H1 (cell line): ENCODE results near the gene CPT1A. TPM values are rescaled to one million over a fixed set of nuclear protein-coding genes. Genes with fewer than 3 reads are reported as not detected.

Experiments
- ASH2L ChIP-seq: fragments of 200-600, 300-600 bp; sonication (generic); IDR thresholded peaks from one replicate; pipeline ENCODE4 v1.7.1; 2017; ENCODE audit warnings: low read length
- CBX8 ChIP-seq: fragments of 300-800, 300-1000 bp; sonication (generic); IDR thresholded peaks from 2 replicates; pipeline ENCODE4 v1.7.1; 2016; ENCODE audit warnings: low read depth, low read length, borderline replicate concordance
- EZH2 ChIP-seq: fragments of 200-600 bp; sonication (generic); IDR thresholded peaks from 2 replicates; pipeline ENCODE4 v1.7.1; 2012; ENCODE audit warnings: low read depth, mild to moderate bottlenecking, moderate library complexity, low read length, inconsistent platforms; ENCODE audit not compliant: severe bottlenecking
- HDAC6 ChIP-seq: IDR thresholded peaks from one replicate; pipeline ENCODE4 v1.7.1; 2012; ENCODE audit warnings: low read depth, mild to moderate bottlenecking, inconsistent platforms, low read length, moderate library complexity
- POLR2AphosphoS5 ChIP-seq: IDR thresholded peaks from 2 replicates; pipeline ENCODE4 v1.6.1; 2011; ENCODE audit warnings: low read depth, low read length
- polyA plus RNA-seq, 7 experiments: library from polyadenylated mRNA; depleted of rRNA in 3 of 7; stranded (reverse) in 5 of 7; unstranded in 2 of 7; fragments of >200 nt in 5 of 7; fragments of 200-250 nt in 2 of 7; gene quantifications; 1 replicate in 5 of 7; 2 replicates in 1 of 7; 4 replicates in 1 of 7; pipeline versions ENCODE4 v1.2.1 to v1.2.3, GENCODE V29; 2011 to 2013; ENCODE audit warnings: missing spikeins in 2 of 7, mixed read lengths in 2 of 7
- total RNA-seq: library from RNA; stranded (reverse); fragmentation: NEBNext Ultra II Directional; extraction: Animal tissue kit (Norgen Biotek cat#: 25700); gene quantifications from 2 replicates; pipeline ENCODE4 v1.2.1, GENCODE V29; 2021
- TF ChIP-seq, protein P1 (sequence below): fragments of 300-600 bp; sonication (generic); IDR thresholded peaks from 2 replicates; pipeline ENCODE4 v1.7.1; 2012; ENCODE audit warnings: low read length, moderate library complexity, mild to moderate bottlenecking, inconsistent platforms; ENCODE audit not compliant: insufficient replicate concordance
- TF ChIP-seq, protein P2 (sequence below): IDR thresholded peaks from 2 replicates; pipeline ENCODE4 v1.6.1; 2012; ENCODE audit warnings: inconsistent platforms

Gene CPT1A
- total and polyA plus RNA-seq, 2 of the 8 experiments (the other 6 are each of a cell fraction or from before 2014, with no cell fraction given): 2.9 to 12.2 TPM

GRCh38 chr11:68831124-68831523 is 10.6 kb downstream of the CPT1A start (continued):
- TF ChIP-seq, protein P1, sequence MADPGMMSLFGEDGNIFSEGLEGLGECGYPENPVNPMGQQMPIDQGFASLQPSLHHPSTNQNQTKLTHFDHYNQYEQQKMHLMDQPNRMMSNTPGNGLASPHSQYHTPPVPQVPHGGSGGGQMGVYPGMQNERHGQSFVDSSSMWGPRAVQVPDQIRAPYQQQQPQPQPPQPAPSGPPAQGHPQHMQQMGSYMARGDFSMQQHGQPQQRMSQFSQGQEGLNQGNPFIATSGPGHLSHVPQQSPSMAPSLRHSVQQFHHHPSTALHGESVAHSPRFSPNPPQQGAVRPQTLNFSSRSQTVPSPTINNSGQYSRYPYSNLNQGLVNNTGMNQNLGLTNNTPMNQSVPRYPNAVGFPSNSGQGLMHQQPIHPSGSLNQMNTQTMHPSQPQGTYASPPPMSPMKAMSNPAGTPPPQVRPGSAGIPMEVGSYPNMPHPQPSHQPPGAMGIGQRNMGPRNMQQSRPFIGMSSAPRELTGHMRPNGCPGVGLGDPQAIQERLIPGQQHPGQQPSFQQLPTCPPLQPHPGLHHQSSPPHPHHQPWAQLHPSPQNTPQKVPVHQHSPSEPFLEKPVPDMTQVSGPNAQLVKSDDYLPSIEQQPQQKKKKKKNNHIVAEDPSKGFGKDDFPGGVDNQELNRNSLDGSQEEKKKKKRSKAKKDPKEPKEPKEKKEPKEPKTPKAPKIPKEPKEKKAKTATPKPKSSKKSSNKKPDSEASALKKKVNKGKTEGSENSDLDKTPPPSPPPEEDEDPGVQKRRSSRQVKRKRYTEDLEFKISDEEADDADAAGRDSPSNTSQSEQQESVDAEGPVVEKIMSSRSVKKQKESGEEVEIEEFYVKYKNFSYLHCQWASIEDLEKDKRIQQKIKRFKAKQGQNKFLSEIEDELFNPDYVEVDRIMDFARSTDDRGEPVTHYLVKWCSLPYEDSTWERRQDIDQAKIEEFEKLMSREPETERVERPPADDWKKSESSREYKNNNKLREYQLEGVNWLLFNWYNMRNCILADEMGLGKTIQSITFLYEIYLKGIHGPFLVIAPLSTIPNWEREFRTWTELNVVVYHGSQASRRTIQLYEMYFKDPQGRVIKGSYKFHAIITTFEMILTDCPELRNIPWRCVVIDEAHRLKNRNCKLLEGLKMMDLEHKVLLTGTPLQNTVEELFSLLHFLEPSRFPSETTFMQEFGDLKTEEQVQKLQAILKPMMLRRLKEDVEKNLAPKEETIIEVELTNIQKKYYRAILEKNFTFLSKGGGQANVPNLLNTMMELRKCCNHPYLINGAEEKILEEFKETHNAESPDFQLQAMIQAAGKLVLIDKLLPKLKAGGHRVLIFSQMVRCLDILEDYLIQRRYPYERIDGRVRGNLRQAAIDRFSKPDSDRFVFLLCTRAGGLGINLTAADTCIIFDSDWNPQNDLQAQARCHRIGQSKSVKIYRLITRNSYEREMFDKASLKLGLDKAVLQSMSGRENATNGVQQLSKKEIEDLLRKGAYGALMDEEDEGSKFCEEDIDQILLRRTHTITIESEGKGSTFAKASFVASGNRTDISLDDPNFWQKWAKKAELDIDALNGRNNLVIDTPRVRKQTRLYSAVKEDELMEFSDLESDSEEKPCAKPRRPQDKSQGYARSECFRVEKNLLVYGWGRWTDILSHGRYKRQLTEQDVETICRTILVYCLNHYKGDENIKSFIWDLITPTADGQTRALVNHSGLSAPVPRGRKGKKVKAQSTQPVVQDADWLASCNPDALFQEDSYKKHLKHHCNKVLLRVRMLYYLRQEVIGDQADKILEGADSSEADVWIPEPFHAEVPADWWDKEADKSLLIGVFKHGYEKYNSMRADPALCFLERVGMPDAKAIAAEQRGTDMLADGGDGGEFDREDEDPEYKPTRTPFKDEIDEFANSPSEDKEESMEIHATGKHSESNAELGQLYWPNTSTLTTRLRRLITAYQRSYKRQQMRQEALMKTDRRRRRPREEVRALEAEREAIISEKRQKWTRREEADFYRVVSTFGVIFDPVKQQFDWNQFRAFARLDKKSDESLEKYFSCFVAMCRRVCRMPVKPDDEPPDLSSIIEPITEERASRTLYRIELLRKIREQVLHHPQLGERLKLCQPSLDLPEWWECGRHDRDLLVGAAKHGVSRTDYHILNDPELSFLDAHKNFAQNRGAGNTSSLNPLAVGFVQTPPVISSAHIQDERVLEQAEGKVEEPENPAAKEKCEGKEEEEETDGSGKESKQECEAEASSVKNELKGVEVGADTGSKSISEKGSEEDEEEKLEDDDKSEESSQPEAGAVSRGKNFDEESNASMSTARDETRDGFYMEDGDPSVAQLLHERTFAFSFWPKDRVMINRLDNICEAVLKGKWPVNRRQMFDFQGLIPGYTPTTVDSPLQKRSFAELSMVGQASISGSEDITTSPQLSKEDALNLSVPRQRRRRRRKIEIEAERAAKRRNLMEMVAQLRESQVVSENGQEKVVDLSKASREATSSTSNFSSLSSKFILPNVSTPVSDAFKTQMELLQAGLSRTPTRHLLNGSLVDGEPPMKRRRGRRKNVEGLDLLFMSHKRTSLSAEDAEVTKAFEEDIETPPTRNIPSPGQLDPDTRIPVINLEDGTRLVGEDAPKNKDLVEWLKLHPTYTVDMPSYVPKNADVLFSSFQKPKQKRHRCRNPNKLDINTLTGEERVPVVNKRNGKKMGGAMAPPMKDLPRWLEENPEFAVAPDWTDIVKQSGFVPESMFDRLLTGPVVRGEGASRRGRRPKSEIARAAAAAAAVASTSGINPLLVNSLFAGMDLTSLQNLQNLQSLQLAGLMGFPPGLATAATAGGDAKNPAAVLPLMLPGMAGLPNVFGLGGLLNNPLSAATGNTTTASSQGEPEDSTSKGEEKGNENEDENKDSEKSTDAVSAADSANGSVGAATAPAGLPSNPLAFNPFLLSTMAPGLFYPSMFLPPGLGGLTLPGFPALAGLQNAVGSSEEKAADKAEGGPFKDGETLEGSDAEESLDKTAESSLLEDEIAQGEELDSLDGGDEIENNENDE: no peak
- no peak for TF ChIP-seq ASH2L
- TF ChIP-seq CBX8: no peak
- TF ChIP-seq EZH2: no peak
- TF ChIP-seq, protein P2, sequence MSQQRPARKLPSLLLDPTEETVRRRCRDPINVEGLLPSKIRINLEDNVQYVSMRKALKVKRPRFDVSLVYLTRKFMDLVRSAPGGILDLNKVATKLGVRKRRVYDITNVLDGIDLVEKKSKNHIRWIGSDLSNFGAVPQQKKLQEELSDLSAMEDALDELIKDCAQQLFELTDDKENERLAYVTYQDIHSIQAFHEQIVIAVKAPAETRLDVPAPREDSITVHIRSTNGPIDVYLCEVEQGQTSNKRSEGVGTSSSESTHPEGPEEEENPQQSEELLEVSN: no peak
- TF ChIP-seq HDAC6: no peak
- TF ChIP-seq POLR2AphosphoS5: no peak
- TF ChIP-seq, all 59 proteins: peak for 0
